NK-92 treated with Interleukin-12 subunit alpha and Interleukin-12 subunit beta, amount 100 ng/mL, for 24 hours (cell line): ENCODE results near the gene GRIK1.
"Not testable (repeated sequence)": the region's sequence is repeated elsewhere in the genome, so short reads cannot be mapped to it uniquely, and the experiment has no call there.

Source experiments
- DNase-seq: peaks from one replicate; lab custom pipeline; 2025; lab: John Stamatoyannopoulos, UW

GRIK1 gene

DNA sequence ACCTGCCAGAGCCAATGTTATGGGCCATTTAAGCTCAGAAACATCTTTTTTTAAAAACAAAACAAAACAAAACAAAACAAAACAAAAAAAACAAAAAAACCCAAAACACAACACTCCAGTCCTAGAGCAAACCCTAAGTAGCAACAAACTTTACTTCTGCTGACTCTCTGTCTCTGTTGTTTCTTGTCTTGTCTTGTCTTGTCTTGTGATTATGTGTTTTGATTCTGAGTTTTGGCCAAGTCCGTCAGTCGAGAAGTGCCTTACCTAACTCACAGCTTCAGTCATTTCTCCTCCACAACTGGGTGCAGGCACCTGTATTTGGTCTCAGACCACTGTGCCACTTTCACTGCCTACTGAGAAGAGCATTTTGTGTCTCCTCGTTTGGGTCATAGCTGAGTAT, 333.2 kb downstream of the GRIK1 start:
- DNase-seq: no peak

DNA sequence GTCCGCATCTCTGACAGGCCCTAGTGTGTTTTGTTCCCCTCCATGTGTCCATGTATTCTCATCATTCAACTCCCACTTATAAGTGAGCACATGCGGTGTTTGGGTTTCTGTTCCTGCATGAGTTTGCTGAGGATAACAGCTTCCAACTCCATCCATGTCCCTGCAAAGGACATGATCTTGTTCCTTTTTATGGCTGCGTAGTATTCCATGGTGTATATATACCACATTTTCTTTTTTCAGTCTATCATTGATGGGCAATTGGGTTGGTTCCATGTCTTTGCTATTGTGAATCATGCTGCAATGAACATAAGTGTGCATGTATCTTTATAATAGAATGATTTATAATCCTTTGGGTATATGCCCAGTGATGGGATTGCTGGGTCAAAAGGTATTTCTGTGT, 334.6 kb downstream of the GRIK1 start:
- DNase-seq: not testable (repeated sequence)

DNA sequence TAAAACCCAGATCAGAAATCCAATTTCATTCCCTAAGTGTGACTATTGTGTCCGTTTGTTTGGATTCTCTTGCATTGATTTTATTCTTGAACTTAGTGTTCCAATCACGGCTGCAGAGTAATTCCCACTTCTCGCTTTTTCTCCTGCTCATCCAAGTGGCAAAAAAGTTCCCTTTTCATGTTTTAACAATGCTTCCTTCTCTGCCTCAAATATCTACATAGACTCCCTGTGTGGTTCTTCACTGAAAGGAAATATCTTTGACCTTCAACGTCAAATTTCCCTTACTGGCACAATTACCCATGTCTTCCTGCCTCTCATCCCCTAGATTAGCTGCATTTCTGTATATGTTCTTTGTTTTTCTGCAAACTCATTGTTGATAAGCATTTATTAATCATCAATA, 335.7 kb downstream of the GRIK1 start:
- no peak for DNase-seq

DNA sequence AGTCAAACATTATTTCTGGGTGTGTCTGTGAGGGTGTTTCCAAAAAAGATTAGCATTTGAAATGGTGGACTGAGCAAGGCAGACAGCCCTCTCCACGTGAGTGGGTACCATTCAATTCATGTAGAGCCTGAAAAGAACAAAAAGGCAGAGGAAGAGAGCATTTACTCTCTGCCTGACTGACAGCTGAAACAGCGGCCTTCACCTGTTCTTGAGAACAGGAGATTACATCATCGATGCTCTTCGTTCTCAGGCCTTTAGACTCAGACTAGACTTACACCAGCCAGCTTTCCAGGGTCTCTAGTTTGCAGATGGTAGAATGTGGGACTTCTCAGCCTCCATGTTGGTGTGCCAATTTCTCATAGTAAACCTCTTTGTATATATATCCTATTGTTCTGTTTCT, 338.7 kb downstream of the GRIK1 start:
- no peak for DNase-seq

DNA sequence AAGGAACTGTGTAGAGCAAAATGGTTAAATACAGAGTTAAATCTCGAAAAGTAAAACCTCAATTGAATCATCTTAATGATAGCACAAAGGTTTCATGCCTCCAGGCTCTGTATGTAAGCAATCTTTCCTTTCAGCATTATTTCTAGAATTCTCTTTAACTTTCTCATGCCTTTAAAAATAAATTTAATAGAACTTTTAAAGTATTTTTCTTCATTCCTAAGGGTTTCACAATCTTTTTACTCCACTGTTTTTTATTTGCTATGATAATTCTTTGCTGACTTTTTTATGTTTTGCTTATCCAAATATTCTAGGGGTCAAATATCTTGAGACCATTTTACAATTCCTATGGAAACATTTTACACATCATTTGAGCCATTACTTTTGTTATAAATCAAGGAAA, 353.1 kb downstream of the GRIK1 start:
- no peak for DNase-seq

DNA sequence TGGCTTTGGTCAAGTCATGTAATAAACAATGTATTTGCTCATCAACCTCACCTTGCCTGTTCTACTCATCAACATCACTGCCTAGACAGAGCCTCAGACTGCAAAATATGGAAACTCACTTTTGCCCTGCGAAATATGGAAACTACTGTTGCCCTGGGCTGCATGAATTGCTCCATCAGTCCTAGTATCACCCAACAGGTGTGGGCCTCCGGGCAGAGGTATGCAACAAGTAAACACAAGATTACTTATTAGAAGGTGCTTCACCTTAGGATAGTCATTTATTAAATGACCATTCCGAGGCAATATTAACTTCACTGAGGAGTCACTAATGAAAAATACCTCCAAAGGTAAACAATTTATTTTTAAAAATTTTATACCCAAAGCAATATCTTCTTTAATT, 354.3 kb downstream of the GRIK1 start:
- DNase-seq: no peak

DNA sequence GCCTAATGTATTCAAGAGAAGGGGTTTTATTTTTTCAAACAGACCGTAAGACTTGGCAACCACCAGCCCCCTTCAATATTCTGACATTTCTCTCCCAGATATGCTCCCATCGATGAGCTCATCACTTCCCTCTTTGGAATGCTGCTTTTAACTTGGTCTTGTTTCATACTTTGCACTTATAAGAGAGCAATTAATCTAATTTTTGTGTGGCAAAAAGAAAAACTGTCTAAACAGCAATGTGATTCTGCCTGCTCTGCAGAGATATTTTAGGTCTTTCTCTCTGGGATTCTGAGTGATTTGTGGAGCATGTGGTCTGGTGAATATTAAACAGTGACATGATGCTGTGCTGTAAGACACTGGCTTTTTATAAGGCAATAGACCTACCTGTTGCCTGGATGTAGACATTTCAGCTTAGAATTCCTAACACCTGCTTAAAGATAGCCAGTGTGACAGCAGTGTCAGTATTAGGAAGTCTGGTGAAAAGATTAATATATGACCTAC, 356.3 kb downstream of the GRIK1 start:
- DNase-seq: no peak

DNA sequence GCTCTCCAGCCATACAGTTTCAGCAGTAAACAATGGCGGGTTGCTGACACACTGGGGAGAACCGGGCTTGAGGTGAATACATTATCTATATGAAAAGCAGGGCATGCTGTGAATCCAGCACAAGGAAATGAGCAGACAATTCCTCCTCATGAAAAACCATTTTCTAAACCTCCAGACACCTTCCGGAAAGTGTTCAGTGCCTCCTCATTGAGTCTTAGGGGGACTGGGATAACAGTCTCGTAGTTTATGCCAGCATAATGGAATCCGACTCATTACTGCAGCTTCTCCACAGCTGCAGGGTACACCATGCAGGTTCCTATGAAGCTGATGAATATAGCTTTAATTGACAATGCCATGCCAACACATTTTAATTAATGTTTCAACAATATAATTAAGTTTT, 356.9 kb downstream of the GRIK1 start:
- no peak for DNase-seq

DNA sequence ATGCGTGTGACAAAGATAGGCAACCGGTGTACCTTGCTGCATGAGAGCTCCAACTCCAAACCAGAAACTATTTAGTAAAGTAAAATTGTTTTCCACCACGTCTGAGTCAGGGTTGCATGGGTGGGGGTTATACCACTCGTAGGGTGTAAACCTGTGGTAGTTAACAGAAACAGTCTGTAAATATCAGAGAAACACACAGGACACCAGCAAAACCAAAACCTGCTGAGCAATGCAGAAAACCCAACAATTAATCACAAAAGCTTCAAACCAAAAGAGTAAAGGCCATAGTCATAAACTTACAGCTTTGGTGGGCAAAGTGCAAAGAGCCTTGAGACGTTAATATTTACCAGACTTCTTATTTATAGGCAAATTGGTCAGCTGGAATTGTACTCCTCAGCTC, 358.4 kb downstream of the GRIK1 start:
- DNase-seq: no peak

DNA sequence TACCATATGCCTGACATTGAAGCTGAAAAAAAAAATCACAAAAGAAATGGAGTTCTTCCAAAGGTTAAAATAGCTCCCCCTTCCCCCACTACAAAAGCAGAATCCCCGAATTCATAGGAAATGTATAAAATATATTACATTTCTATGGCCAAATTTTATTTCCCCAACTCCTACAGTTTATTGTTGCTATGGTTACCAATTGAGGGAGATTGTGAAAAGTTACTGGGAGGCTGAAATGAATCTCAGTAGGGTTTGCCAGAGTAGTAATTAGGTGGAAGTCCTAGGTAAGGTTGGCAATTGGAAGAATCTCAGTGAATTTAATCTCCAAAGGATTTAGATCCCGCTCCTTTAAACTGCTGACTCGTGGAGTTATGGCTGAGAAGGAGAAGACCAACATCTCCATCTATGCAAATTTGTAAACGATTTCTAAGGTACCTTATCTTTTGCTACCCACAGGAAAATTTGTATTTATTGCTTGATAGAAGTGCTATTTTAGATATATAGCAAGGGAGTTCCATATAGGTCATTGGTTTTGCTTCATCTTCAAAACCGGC, 359.0 kb downstream of the GRIK1 start:
- DNase-seq: no peak

DNA sequence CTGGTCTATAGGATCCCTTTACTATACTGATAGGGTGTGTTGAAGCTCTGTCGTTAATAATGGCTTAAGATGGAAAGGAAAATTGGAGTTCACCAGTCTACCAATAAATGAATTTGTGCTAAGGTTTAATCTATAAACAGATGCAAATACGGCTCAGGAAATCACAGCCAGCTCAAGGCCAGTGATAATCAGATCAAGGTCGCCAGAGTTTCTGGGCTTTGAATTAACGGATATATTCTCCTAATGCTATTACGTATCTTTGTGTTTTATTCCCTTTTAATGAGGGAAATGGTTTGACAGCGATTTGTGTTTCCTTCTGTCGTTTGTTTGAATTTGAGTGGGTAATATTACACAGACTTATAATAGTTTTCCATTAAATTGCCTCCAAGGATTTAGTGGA, 361.5 kb downstream of the GRIK1 start:
- DNase-seq: no peak

DNA sequence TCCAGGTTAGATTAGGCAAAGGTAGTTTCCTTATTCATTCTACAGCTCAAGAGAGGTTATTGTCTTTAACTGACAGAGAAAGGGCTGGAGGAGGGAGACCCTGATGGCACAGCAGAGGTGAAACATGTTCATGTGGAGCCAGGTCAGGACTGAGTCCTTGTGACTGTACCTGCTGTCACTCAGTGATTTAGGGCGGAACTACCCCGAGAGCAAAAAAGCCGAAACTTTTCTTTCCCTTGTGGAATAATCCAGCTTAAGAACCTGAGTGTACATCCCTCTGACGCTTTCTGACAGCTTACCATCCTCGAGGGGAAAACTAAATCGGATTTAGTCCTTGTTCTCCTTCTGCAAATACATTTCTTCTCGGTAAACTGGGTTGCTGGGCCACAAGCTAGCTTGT, 367.8 kb downstream of the GRIK1 start:
- DNase-seq: no peak

DNA sequence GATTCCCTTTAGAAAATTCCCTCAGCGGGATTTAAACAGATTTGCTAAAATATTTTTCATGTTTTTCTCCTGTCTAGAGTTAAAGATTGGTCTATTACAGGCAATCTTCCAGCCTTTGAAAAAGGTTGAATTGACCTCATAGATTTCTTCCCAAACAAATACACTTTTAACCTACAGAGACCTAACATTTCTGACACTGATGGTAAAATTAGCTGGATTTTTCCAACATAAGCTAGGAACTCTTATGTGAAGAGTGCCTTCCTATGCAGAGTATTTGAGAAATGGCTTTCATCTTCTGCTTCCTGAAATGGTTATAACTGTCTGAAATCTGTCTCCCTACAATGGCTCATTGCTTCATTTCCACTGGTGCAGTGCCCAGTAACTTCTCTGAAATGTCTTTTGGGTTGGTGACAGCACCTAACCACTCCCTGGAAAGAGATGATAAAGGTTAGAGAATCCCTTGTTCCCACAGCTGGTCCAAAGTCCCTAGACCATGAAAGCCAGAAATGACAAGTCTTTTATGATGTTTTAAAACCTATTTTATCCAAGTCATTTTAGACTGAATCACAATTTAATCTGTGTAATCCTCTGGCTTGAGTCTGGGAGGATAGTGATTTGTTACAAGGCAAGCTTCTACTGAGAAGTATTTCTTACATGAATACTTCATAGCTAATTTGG, 371.6 kb downstream of the GRIK1 start:
- no peak for DNase-seq

DNA sequence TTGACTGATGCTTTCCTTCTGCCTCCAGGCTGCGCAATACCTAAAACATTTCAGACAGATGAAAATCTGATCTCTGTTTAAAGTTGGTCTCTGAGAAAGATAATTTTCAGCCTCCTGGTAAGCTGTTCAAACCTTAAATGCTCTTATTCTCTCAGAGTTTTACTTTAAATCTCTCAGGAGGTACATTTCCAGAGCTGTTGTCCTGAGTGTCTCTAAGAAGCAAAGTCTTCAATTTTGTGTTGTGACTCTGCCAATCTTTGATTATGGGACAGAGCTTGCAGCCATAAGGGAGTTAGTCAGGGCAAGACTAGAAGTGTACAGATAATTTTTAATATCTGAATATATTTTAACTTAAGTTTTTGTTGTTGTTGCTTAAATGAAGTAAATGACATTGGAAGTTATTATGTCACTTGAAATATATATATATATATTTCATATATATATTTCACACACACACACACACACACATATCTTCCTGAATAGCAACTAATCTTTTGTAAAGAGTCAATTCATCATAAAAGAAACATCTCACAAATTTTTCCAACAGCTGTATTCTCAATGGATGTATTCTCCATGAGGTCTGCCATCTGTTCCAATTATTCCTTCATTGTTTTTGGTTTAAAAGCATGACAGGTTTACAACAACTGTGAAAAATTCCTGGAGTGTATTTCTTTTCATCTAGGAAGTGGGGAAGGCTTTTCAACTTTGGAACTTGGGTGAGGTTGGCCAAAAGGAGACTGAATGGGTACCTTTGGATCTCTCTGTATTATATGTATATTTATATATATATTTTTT, 381.7 kb downstream of the GRIK1 start:
- DNase-seq: no peak

DNA sequence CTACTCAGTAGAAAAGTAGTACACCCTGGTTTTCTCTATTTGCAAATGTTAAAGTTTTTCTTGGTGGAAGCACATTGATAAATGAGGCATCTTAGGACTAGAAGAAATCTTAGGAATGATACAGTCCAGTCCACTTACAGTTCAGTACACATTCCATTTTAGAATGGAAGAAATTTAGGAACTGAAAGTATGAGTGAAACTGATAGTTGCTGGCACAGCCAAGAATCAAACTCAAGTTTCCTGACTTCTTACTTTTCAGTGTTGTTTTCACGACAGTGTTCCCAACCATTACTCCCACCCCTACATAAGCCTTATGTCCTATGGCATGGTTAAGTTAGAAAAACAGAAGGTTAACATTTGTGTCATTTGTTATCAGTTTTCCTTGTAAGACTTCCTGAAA, 382.6 kb downstream of the GRIK1 start:
- no peak for DNase-seq

DNA sequence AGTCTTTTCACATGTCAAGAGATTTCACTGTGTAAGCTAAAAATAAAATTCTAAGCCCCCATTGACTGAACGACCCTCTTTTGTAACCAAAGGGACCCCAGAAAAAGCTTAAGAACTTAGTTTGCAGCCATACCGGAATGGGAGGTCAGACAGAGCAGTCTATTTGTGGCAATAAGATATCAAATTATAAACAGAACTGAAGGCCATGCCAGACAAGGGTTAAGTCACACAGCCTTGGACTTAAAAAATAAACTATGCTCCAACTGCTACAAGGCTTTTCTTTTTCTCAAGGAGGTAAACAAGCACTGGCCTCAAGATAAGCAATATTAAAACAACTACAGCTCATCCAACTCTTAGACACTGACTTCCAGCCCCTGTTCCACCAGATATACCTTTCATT, 384.2 kb downstream of the GRIK1 start:
- no peak for DNase-seq

DNA sequence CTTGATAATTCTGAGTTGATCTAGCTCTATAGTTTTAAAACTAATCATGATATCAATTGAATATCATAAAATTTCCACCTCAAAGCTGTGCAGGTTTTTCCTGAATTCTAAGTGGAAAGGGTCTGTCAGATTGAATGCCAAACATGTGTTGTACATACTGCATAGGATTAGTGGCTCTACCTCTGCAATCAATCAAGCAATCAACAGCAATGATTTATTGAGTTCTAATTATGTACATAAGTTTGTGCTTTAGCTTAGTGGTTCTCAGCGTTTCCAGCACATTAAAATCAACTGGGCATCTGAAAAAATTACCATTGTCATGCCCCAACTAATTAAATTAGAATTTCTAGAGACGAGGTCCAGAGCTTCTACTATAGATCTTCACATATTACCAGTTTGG, 389.6 kb downstream of the GRIK1 start:
- DNase-seq: no peak

DNA sequence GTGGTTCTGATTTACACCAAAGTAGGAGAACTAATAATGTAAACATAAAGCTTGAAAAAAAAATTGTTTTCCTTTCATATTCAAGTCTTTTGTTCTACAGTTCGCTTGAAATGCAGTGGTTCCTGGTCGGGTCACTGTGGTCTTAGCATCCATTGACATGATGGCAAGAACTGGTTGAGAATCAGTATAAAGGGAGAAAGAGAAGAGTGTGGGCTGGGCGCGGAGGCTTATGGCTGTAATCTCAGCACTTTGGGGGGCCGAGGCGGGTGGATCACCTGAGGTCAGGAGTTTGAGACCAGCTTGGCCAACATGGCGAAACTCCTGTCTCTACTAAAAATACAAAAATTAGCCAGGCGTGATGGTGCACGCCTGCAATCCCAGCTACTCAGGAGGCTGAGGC, 390.2 kb downstream of the GRIK1 start:
- DNase-seq: no peak

DNA sequence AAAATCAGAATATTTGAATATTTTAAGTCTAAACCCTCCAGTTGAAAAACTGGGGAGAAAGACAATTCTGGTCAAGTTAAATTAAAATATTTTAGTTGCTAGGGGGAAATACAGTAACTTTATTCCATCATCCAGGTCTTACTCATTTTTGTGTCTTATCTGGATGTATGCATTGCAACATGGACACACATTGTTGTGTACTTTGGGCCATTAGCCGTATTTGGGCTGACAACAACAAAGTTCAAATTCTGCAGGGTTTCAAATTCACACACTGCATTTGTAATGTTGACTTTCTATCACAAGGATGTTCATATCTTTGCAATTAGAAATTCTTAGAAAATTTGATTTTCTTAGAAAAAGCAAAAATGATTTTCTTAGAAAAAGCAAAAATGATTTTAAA, 391.8 kb downstream of the GRIK1 start:
- DNase-seq: no peak

DNA sequence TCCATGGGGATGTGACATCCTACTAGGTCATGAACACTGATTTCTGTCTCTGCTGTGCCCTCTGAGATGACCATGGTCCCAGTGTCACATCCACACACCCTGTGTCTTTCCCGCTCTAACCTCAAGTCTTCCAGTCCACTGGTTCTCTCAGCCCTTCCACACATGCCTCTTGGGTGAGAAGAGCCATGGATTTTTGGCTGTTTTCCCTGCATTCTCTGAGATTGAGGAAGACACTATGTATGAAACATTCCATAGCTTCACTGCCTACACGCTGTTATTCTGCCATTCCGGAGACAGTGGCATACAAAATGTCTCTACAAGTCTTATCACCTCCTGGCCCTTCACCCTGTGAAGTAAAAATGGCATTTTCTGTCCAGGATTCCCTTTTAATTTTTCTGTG, 393.7 kb downstream of the GRIK1 start:
- no peak for DNase-seq

DNA sequence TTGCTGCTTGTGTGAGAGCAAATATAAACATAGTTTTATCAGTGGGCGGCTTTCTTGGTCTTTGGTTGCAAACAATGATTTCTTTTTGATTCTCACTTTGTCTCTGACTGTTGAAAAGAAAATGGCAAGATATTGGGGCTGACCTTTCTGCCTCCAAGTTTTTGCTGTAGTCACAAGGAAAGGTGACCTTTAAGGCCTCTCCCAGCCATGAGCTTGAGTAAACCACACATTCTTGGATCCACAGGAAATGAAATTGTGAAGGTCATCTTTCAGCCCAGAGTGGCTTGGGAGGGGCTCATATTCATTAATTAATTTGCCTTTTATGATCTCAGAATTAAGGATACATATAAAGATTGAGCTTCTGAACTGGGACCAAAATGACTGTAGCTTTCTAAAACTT, 399.5 kb downstream of the GRIK1 start:
- no peak for DNase-seq

DNA sequence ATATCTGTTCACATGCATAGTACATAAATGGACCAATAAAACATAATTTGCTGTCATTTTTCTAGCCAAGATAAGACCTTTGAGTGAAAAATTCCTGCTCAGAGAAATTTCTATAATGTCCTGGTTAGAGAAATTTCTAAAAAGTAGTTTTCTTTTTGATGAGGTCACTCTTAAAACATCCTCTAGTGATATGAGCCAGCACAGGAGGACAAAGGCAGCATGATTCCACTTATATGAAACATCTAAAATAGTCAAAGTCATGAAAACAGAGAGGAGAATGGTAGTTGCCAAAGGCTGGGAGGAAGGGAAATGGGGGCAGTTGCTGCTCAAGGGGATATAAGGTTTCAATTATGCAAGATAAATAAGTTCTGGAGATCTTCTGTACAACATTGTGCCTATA, 401.7 kb downstream of the GRIK1 start:
- DNase-seq: no peak

DNA sequence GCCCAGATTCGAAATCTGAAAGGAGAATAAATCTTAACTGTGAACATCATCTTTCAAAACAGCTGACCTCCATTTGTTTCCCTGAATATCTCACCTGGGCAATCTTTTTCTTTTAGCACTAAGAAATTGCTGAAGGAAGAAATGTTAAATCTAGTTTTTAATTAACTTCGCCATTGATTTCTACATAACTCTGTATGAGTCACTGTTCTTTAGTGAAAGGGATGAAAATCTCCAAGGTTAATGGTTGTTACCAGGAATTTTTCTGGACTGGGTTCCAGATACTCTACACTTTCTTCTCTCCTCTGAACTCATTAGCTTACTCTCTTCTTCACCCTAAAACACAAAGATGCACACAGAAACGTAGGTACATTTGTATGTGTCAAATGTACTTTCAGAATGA, 405.3 kb downstream of the GRIK1 start:
- DNase-seq: no peak
